T-cell (primary cell): Measurements from ENCODE around the gene RABGAP1L. TPM values are rescaled to one million over a fixed set of nuclear protein-coding genes. Genes with fewer than 3 reads are reported as not detected.

Source experiments
- ATAC-seq, 4 experiments: fragments of 200-7000 bp in 3 of 4; fragments of 150-1000 bp in 1 of 4; cut with Tn5 transposase; replicated peaks in 1 of 4; 1 replicate in 3 of 4; 2 replicates in 1 of 4; pipeline ENCODE4 v1.10.0; 2021; ENCODE audit warnings: moderate library complexity in 3 of 4, mild to moderate bottlenecking in 2 of 4, moderate number of reproducible peaks in 1 of 4
- CTCF ChIA-PET, 2 donors: fragments of 300-600 bp; sonication (Branson Sonifier 250); formaldehyde crosslinking; loops; one replicate each; lab custom pipeline; 2022; ENCODE audit warnings: antibody characterized with exemption in 2 of 2; lab: Charles Lee
- POLR2A ChIA-PET, 2 donors: fragments of 300-600 bp; sonication (Branson Sonifier 250); formaldehyde crosslinking; loops; one replicate each; lab custom pipeline; 2022; ENCODE audit warnings: antibody characterized with exemption in 2 of 2; lab: Charles Lee
- DNase-seq, 35 experiments: peaks; one replicate each; pipeline versions ENCODE4 v3.0.0 to v3.0.0-alpha.2; 2013 to 2023
- H3K27ac ChIP-seq: one replicate; pipeline ENCODE4 v1.5.1; 2013; ENCODE audit warnings: low read length
- H3K27me3 ChIP-seq, 2 experiments: replicated peaks in 1 of 2; 1 replicate in 1 of 2; 2 replicates in 1 of 2; pipeline versions ENCODE4 v1.6.1 to v1.7.0; 2013; ENCODE audit warnings: low read length in 1 of 2, mixed read lengths in 1 of 2; ENCODE audit not compliant: control insufficient read depth in 2 of 2, insufficient read depth in 2 of 2; ENCODE audit errors: extremely low read depth in 1 of 2
- H3K36me3 ChIP-seq, 2 donors: 1 replicate in 1 of 2; 2 replicates in 1 of 2; pipeline versions ENCODE4 v1.6.1 to v1.7.0; 2013; ENCODE audit warnings: low read length in 1 of 2; ENCODE audit not compliant: control insufficient read depth in 2 of 2, insufficient read depth in 1 of 2; ENCODE audit errors: extremely low read depth in 1 of 2
- H3K4me1 ChIP-seq, 2 experiments: 1 replicate in 1 of 2; 2 replicates in 1 of 2; pipeline versions ENCODE4 v1.6.1 to v1.7.0; 2013; ENCODE audit warnings: low read length in 2 of 2, mixed read lengths in 1 of 2; ENCODE audit not compliant: insufficient read depth in 2 of 2, control insufficient read depth in 1 of 2; ENCODE audit errors: extremely low read depth in 1 of 2
- H3K4me3 ChIP-seq, 2 donors: 1 replicate in 1 of 2; 2 replicates in 1 of 2; pipeline versions ENCODE4 v1.5.1 to v1.7.0; 2013; ENCODE audit warnings: mild to moderate bottlenecking in 2 of 2, low read length in 1 of 2, moderate library complexity in 1 of 2; ENCODE audit not compliant: control insufficient read depth in 1 of 2; ENCODE audit errors: extremely low read depth in 1 of 2
- H3K9me3 ChIP-seq: 2 replicates; pipeline ENCODE4 v1.7.0; 2013
- H3K27ac Mint-ChIP-seq, 2 donors: one replicate each; pipeline ENCODE4 v1.8.0; 2020 to 2021; ENCODE audit warnings: mild to moderate bottlenecking in 2 of 2, mixed read lengths in 2 of 2
- H3K27me3 Mint-ChIP-seq, 2 donors: one replicate each; pipeline ENCODE4 v1.8.0; 2021 to 2022; ENCODE audit warnings: mixed read lengths in 2 of 2
- H3K36me3 Mint-ChIP-seq: one replicate; pipeline ENCODE4 v1.8.0; 2021; ENCODE audit warnings: mixed read lengths
- H3K4me1 Mint-ChIP-seq, 3 donors: one replicate each; pipeline ENCODE4 v1.8.0; 2020 to 2022; ENCODE audit warnings: mixed read lengths in 3 of 3, mild to moderate bottlenecking in 1 of 3
- H3K4me3 Mint-ChIP-seq, 3 donors: one replicate each; pipeline ENCODE4 v1.8.0; 2020 to 2022; ENCODE audit warnings: mild to moderate bottlenecking in 3 of 3, mixed read lengths in 3 of 3, moderate library complexity in 3 of 3
- H3K9me3 Mint-ChIP-seq, 3 donors: one replicate each; pipeline ENCODE4 v1.8.0; 2020 to 2022; ENCODE audit warnings: mixed read lengths in 3 of 3
- WGBS: methylation state at CpG from one replicate; pipeline ENCODE4 v1.1.5; 2013; ENCODE audit warnings: missing lambda C conversion rate; ENCODE audit not compliant: insufficient coverage; 5-methylcytosine and 5-hydroxymethylcytosine counted together
- total RNA-seq, 35 experiments: library from RNA in 6 of 35; stranded (reverse) in 6 of 35; fragments of 120-200 nt in 1 of 35; gene quantifications; one replicate each; pipeline versions ENCODE4 v1.2.1 to v1.2.4 and lab custom pipeline; 2013 to 2026

Gene RABGAP1L
- total RNA-seq, 5 donors from 2014 or later (not counting 1 experiment from before 2014, with no cell fraction given) = 75.0 to 108 (median 82.3) TPM

- no peak for ATAC-seq
- POLR2A ChIA-PET = interaction anchor here in 1 of 2 donors (0.6 kb wide), 1 partner anchor 78 kb away, joined by 3 read pairs; no protein-coding TSS in a partner anchor
- Histone ChIP-seq H3K27ac (no peak overlapping the region), H3K36me3 (no peaks in the 10 kb centered on the region), H3K4me1 (no peaks in the 10 kb centered on the region), H3K9me3 (peaks cover 3% of the 10 kb centered on the region), H3K4me3 (no peak overlapping the region), H3K27me3 (no peaks in the 10 kb centered on the region)
- no peak for DNase-seq
- Mint-ChIP-seq H3K27ac (no peak overlapping the region), H3K4me3 (no peak overlapping the region), H3K9me3 (peaks cover 0 to 10% (median 2%) of the 10 kb centered on the region in 3 donors), H3K4me1 (peaks cover 24 to 42% (median 31%) of the 10 kb centered on the region in 3 donors), H3K27me3 (no peaks in the 10 kb centered on the region), H3K36me3 (peaks cover 26% of the 10 kb centered on the region)
- WGBS = 100% methylated on average over 1 of the region's 3 CpGs
- CTCF ChIA-PET = interaction anchor here in 1 of 2 donors (1.1 kb wide), 1 partner anchor 12 kb away, joined by 3 read pairs; no protein-coding TSS in a partner anchor
Measured at GRCh38 chr1:174911606-174912005, 752.3 kb downstream of the RABGAP1L start.

- peaks cover 0 to 6% (median 0%) of the 10 kb centered on the region in 3 donors for H3K9me3 Mint-ChIP-seq
- ChIA-PET CTCF (interaction anchor here in 1 of 2 donors (1.1 to 1.3 kb wide), 2 partner anchors 11 to 631 kb away, joined by 3 read pairs; no protein-coding TSS in a partner anchor), POLR2A (no interaction called here)
- Histone ChIP-seq H3K9me3 (peaks cover 3% of the 10 kb centered on the region), H3K36me3 (no peaks in the 10 kb centered on the region), H3K4me3 (no peak overlapping the region), H3K4me1 (no peaks in the 10 kb centered on the region), H3K27me3 (no peaks in the 10 kb centered on the region), H3K27ac (no peak overlapping the region)
- H3K36me3 Mint-ChIP-seq = peaks cover 22% of the 10 kb centered on the region
- peaks cover 25 to 48% (median 35%) of the 10 kb centered on the region in 3 donors for H3K4me1 Mint-ChIP-seq
- H3K27me3 Mint-ChIP-seq = no peaks in the 10 kb centered on the region
- H3K4me3 Mint-ChIP-seq = no peak overlapping the region
- peak overlapping the region; percentile 76 to 77 for H3K27ac Mint-ChIP-seq
- no peak for ATAC-seq
- no peak for DNase-seq
Measured at GRCh38 chr1:174912264-174912663, 752.9 kb downstream of the RABGAP1L start.

DNA sequence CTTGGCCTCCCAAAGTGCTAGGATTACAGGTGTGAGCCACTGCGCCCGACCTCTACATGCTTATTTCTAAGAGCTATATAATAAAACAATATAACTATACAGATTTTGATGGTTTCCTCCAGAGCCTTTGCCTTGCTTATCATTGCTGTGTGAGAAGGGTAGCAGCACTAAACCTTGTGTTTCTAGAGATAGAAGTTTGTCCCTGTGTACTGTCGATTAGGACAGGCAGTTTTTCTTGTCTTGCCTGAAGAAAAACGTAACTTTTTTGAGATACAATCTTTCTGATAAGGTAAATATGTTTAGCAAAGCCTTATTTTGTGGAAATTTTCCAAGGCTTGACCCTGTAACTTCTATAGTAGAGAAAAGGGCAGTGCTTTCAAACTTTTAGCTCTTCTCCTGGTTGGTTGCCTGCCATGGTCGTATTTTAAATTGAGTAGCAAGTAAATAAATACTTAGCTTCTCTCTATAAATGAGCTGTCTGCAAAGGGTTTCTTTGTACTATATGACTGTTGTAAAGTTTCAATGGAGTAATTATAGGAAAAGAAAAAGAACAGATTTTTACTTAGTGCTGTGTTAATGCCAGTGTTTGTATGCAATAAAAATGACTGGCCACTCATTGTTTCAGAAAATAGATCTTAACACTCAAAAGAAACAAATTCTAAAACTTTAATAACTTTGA, 754.0 kb downstream of the RABGAP1L start:
- Histone ChIP-seq H3K27me3 (no peaks in the 10 kb centered on the region), H3K36me3 (no peaks in the 10 kb centered on the region), H3K9me3 (no peaks in the 10 kb centered on the region), H3K27ac (no peak overlapping the region), H3K4me1 (no peaks in the 10 kb centered on the region), H3K4me3 (no peak overlapping the region)
- Mint-ChIP-seq H3K27me3 (no peaks in the 10 kb centered on the region), H3K4me3 (no peak overlapping the region), H3K9me3 (no peaks in the 10 kb centered on the region), H3K4me1 (peaks cover 20 to 42% (median 31%) of the 10 kb centered on the region in 3 donors), H3K36me3 (peaks cover 17% of the 10 kb centered on the region), H3K27ac (peak overlapping the region; percentile 39 to 71)
- CTCF ChIA-PET = interaction anchor here in 1 of 2 donors (0.6 to 1.3 kb wide), 4 partner anchors 29 to 632 kb away, joined by 3 to 4 read pairs (median 4); no protein-coding TSS in a partner anchor
- POLR2A ChIA-PET = interaction anchor here (0.5 to 0.7 kb wide), 4 partner anchors 26 to 451 kb away, joined by 5 to 11 read pairs (median 6); no protein-coding TSS in a partner anchor
- ATAC-seq (no peak), DNase-seq (no peak)
- 60% methylated on average over 1 of the region's 5 CpGs for WGBS

GRCh38 chr1:174914991-174915390, 755.7 kb downstream of the RABGAP1L start:
- no peak overlapping the region for H3K4me3 Mint-ChIP-seq
- H3K4me1 Mint-ChIP-seq = peaks cover 12 to 34% (median 24%) of the 10 kb centered on the region in 3 donors

GRCh38 chr1:174916846-174917245, 757.5 kb downstream of the RABGAP1L start:
- H3K36me3 ChIP-seq = no peaks in the 10 kb centered on the region

More at GRCh38 chr1:174914991-174915390, 755.7 kb downstream of the RABGAP1L start:
- H3K27ac ChIP-seq = no peak overlapping the region
- H3K36me3 ChIP-seq = no peaks in the 10 kb centered on the region
- ATAC-seq (no peak), DNase-seq (no peak)
- WGBS = no CpG with 5 or more reads among the region's 1 CpG
- POLR2A ChIA-PET = no interaction called here
- H3K36me3 Mint-ChIP-seq = peaks cover 14% of the 10 kb centered on the region
- CTCF ChIA-PET = interaction anchor here in 1 of 2 donors (0.6 kb wide), 1 partner anchor 48 kb away, joined by 4 read pairs; no protein-coding TSS in a partner anchor
- no peaks in the 10 kb centered on the region for H3K4me1 ChIP-seq
- no peaks in the 10 kb centered on the region for H3K27me3 ChIP-seq
- H3K27me3 Mint-ChIP-seq = no peaks in the 10 kb centered on the region
- peaks cover 1 to 2% (median 1%) of the 10 kb centered on the region in 3 donors for H3K9me3 Mint-ChIP-seq
- H3K4me3 ChIP-seq = no peak overlapping the region
- no peaks in the 10 kb centered on the region for H3K9me3 ChIP-seq
- peak overlapping the region in 1 of 2 donors; percentile 20 for H3K27ac Mint-ChIP-seq

GRCh38 chr1:174920093-174920492, 760.8 kb downstream of the RABGAP1L start:
- Histone ChIP-seq H3K4me3 (no peak overlapping the region), H3K27me3 (no peaks in the 10 kb centered on the region), H3K27ac (no peak overlapping the region), H3K4me1 (no peaks in the 10 kb centered on the region), H3K36me3 (no peaks in the 10 kb centered on the region), H3K9me3 (no peaks in the 10 kb centered on the region)
- peaks cover 5 to 12% (median 9%) of the 10 kb centered on the region in 3 donors for H3K9me3 Mint-ChIP-seq
- WGBS = no CpG with 5 or more reads among the region's 1 CpG
- no peaks in the 10 kb centered on the region for H3K27me3 Mint-ChIP-seq
- H3K4me3 Mint-ChIP-seq = no peak overlapping the region
- peaks cover 20% of the 10 kb centered on the region for H3K36me3 Mint-ChIP-seq
- no peak for DNase-seq
- H3K27ac Mint-ChIP-seq = no peak overlapping the region
- ChIA-PET POLR2A (no interaction called here), CTCF (no interaction called here)
- ATAC-seq = no peak
- peaks cover 8 to 12% (median 10%) of the 10 kb centered on the region in 3 donors for H3K4me1 Mint-ChIP-seq

More at GRCh38 chr1:174916846-174917245, 757.5 kb downstream of the RABGAP1L start:
- peaks cover 8 to 26% (median 21%) of the 10 kb centered on the region in 3 donors for H3K4me1 Mint-ChIP-seq
- Histone ChIP-seq H3K27ac (no peak overlapping the region), H3K27me3 (no peaks in the 10 kb centered on the region), H3K9me3 (no peaks in the 10 kb centered on the region), H3K4me3 (no peak overlapping the region), H3K4me1 (no peaks in the 10 kb centered on the region)
- H3K9me3 Mint-ChIP-seq = peaks cover 3 to 7% (median 4%) of the 10 kb centered on the region in 3 donors
- no CpG with 5 or more reads among the region's 3 CpGs for WGBS
- peak overlapping the region; percentile 34 to 45 for H3K27ac Mint-ChIP-seq
- POLR2A ChIA-PET = no interaction called here
- CTCF ChIA-PET = no interaction called here
- H3K36me3 Mint-ChIP-seq = peaks cover 14% of the 10 kb centered on the region
- DNase-seq = no peak
- H3K27me3 Mint-ChIP-seq = no peaks in the 10 kb centered on the region
- no peak for ATAC-seq
- peak overlapping the region in 2 of 3 donors; percentile 22 to 39 for H3K4me3 Mint-ChIP-seq
